Measurements from ENCODE around the gene CIDEA.
"Not testable (repeated sequence)": the region's sequence is repeated elsewhere in the genome, so short reads cannot be mapped to it uniquely, and the experiment has no call there.

CIDEA gene
- long read RNA-seq = 0 reads

GRCh38 chr18:12254136-12254819 lies at the start of gene CIDEA:
Gene CIDEA, plus strand, starts transcription at chr18:12254361. Its CDS starts 23 bp downstream, at chr18:12254384.
- Histone ChIP-seq H3K4me3 (replicated peaks; ENCODE audit: insufficient read depth, low read length) (no peak within 1 kb of the TSS), H3K27me3 (ENCODE audit: insufficient read depth, poor library complexity, severe bottlenecking) (peaks cover 72% of the 10 kb centered on the region), H3K27ac (replicated peaks) (no peak within 1 kb of the TSS)
- no peak for DNase-seq (ENCODE audit: low read depth in 1 of 2, low spot score in 1 of 2)
- no peak for TF ChIP-seq POLR2AphosphoS5 (IDR thresholded peaks at IDR 0.05; ENCODE audit: low read depth)
- TF ChIP-seq CTCF (IDR thresholded peaks at IDR 0.05; ENCODE audit: insufficient read depth, low read length) = no peak
- TF ChIP-seq REST (IDR thresholded peaks at IDR 0.05; ENCODE audit: insufficient replicate concordance, low read depth) = no peak

- DNase-seq (ENCODE audit: low read depth in 1 of 2, low spot score in 1 of 2); H3K27me3 ChIP-seq (ENCODE audit: insufficient read depth, poor library complexity, severe bottlenecking); H3K27ac ChIP-seq (replicated peaks); H3K4me3 ChIP-seq (replicated peaks; ENCODE audit: insufficient read depth, low read length): not testable (repeated sequence)
These were observed 45.6 kb upstream of the CIDEA start for GRCh38 chr18:12208296-12209153.

GRCh38 chr18:12212308-12212707 lies 41.9 kb upstream of the CIDEA start:
- H3K27me3 ChIP-seq (ENCODE audit: insufficient read depth, poor library complexity, severe bottlenecking); H3K4me3 ChIP-seq (replicated peaks; ENCODE audit: insufficient read depth, low read length); H3K27ac ChIP-seq (replicated peaks); DNase-seq (ENCODE audit: low read depth in 1 of 2, low spot score in 1 of 2): not testable (repeated sequence)

- not testable (repeated sequence) for H3K4me3 ChIP-seq (replicated peaks; ENCODE audit: insufficient read depth, low read length); H3K27ac ChIP-seq (replicated peaks); DNase-seq (ENCODE audit: low read depth in 1 of 2, low spot score in 1 of 2); H3K27me3 ChIP-seq (ENCODE audit: insufficient read depth, poor library complexity, severe bottlenecking)
These were observed 39.7 kb upstream of the CIDEA start for GRCh38 chr18:12214296-12215005.

GRCh38 chr18:12216471-12216870 lies 37.7 kb upstream of the CIDEA start:
- H3K27me3 ChIP-seq (ENCODE audit: insufficient read depth, poor library complexity, severe bottlenecking); H3K27ac ChIP-seq (replicated peaks); H3K4me3 ChIP-seq (replicated peaks; ENCODE audit: insufficient read depth, low read length); DNase-seq (ENCODE audit: low read depth in 1 of 2, low spot score in 1 of 2): not testable (repeated sequence)

GRCh38 chr18:12218603-12219002 lies 35.6 kb upstream of the CIDEA start:
- H3K27ac ChIP-seq (replicated peaks); DNase-seq (ENCODE audit: low read depth in 1 of 2, low spot score in 1 of 2); H3K4me3 ChIP-seq (replicated peaks; ENCODE audit: insufficient read depth, low read length); H3K27me3 ChIP-seq (ENCODE audit: insufficient read depth, poor library complexity, severe bottlenecking): not testable (repeated sequence)

- not testable (repeated sequence) for H3K4me3 ChIP-seq (replicated peaks; ENCODE audit: insufficient read depth, low read length); H3K27ac ChIP-seq (replicated peaks); H3K27me3 ChIP-seq (ENCODE audit: insufficient read depth, poor library complexity, severe bottlenecking); DNase-seq (ENCODE audit: low read depth in 1 of 2, low spot score in 1 of 2)
These were observed 32.1 kb upstream of the CIDEA start for GRCh38 chr18:12222041-12222440.

GRCh38 chr18:12223326-12223725 lies 30.8 kb upstream of the CIDEA start:
- not testable (repeated sequence) for H3K27me3 ChIP-seq (ENCODE audit: insufficient read depth, poor library complexity, severe bottlenecking); DNase-seq (ENCODE audit: low read depth in 1 of 2, low spot score in 1 of 2); H3K27ac ChIP-seq (replicated peaks); H3K4me3 ChIP-seq (replicated peaks; ENCODE audit: insufficient read depth, low read length)

- H3K4me3 ChIP-seq (replicated peaks; ENCODE audit: insufficient read depth, low read length); H3K27ac ChIP-seq (replicated peaks); H3K27me3 ChIP-seq (ENCODE audit: insufficient read depth, poor library complexity, severe bottlenecking); DNase-seq (ENCODE audit: low read depth in 1 of 2, low spot score in 1 of 2): not testable (repeated sequence)
These were observed 27.4 kb upstream of the CIDEA start for GRCh38 chr18:12226807-12227206.

- H3K27me3 ChIP-seq (ENCODE audit: insufficient read depth, poor library complexity, severe bottlenecking); H3K27ac ChIP-seq (replicated peaks); H3K4me3 ChIP-seq (replicated peaks; ENCODE audit: insufficient read depth, low read length): not testable (repeated sequence)
These were observed 26.6 kb upstream of the CIDEA start for GRCh38 chr18:12227399-12228186.

GRCh38 chr18:12228308-12228707 lies 25.9 kb upstream of the CIDEA start:
- H3K4me3 ChIP-seq (replicated peaks; ENCODE audit: insufficient read depth, low read length); DNase-seq (ENCODE audit: low read depth in 1 of 2, low spot score in 1 of 2); H3K27ac ChIP-seq (replicated peaks); H3K27me3 ChIP-seq (ENCODE audit: insufficient read depth, poor library complexity, severe bottlenecking): not testable (repeated sequence)

More at GRCh38 chr18:12227399-12228186, 26.6 kb upstream of the CIDEA start:
- not testable (repeated sequence) for DNase-seq (ENCODE audit: low read depth in 1 of 2, low spot score in 1 of 2)

Data from HL-60 (cell line).